B cell (primary cell): ENCODE results near the gene NDST4.

Source experiments
- EZH2 ChIP-seq: IDR thresholded peaks from 2 replicates; pipeline ENCODE4 v1.6.1; 2012; ENCODE audit warnings: borderline replicate concordance, low read depth, mild to moderate bottlenecking, moderate library complexity, low read length; ENCODE audit not compliant: insufficient read depth, poor library complexity, severe bottlenecking
- TF ChIP-seq, protein P1 (sequence below): fragments of 200-600 bp; IDR thresholded peaks from one replicate; pipeline ENCODE4 v1.8.0; 2022; ENCODE audit warnings: antibody characterized with exemption, mild to moderate bottlenecking

- TF ChIP-seq, protein P1, sequence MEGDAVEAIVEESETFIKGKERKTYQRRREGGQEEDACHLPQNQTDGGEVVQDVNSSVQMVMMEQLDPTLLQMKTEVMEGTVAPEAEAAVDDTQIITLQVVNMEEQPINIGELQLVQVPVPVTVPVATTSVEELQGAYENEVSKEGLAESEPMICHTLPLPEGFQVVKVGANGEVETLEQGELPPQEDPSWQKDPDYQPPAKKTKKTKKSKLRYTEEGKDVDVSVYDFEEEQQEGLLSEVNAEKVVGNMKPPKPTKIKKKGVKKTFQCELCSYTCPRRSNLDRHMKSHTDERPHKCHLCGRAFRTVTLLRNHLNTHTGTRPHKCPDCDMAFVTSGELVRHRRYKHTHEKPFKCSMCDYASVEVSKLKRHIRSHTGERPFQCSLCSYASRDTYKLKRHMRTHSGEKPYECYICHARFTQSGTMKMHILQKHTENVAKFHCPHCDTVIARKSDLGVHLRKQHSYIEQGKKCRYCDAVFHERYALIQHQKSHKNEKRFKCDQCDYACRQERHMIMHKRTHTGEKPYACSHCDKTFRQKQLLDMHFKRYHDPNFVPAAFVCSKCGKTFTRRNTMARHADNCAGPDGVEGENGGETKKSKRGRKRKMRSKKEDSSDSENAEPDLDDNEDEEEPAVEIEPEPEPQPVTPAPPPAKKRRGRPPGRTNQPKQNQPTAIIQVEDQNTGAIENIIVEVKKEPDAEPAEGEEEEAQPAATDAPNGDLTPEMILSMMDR = no peak
- TF ChIP-seq EZH2 = no peak
Measured at GRCh38 chr4:114857831-114858230, 255.6 kb downstream of the NDST4 start.
